GM19023 (cell line): ENCODE results near the gene CAMK2G.
"Not testable (repeated sequence)": the region's sequence is repeated elsewhere in the genome, so short reads cannot be mapped to it uniquely, and the experiment has no call there.

Experiments used
- ATAC-seq: cut with Tn5 transposase; IDR thresholded peaks from one replicate; pipeline ENCODE4 v1.9.1; 2021; ENCODE audit warnings: mild to moderate bottlenecking, moderate library complexity; ENCODE audit not compliant: unreplicated experiment

CAMK2G gene

GRCh38 chr10:73798087-73798486 is 76.3 kb downstream of the CAMK2G start:
- ATAC-seq: no peak

GRCh38 chr10:73797324-73798025 is 76.9 kb downstream of the CAMK2G start:
- no peak for ATAC-seq

GRCh38 chr10:73796766-73797165 is 77.6 kb downstream of the CAMK2G start:
- ATAC-seq: no peak

- not testable (repeated sequence) for ATAC-seq
Measured at GRCh38 chr10:73796035-73796434, 78.3 kb downstream of the CAMK2G start.

GRCh38 chr10:73795491-73795890 is 78.9 kb downstream of the CAMK2G start:
- not testable (repeated sequence) for ATAC-seq

GRCh38 chr10:73793456-73793855 is 80.9 kb downstream of the CAMK2G start:
- no peak for ATAC-seq

GRCh38 chr10:73791871-73792400 is 82.4 kb downstream of the CAMK2G start:
- ATAC-seq: no peak

- no peak for ATAC-seq
Measured at GRCh38 chr10:73790886-73791625, 83.3 kb downstream of the CAMK2G start.

GRCh38 chr10:73789659-73790055 is 84.7 kb downstream of the CAMK2G start:
- no peak for ATAC-seq

GRCh38 chr10:73788864-73789658 is 85.3 kb downstream of the CAMK2G start:
- ATAC-seq: no peak

- not testable (repeated sequence) for ATAC-seq
Measured at GRCh38 chr10:73787031-73787800, 87.1 kb downstream of the CAMK2G start.

GRCh38 chr10:73786512-73786885 is 87.9 kb downstream of the CAMK2G start:
- no peak for ATAC-seq

- ATAC-seq: peak; percentile 32
Measured at GRCh38 chr10:73785721-73786511, 88.4 kb downstream of the CAMK2G start.

- peak; percentile 65 for ATAC-seq
Measured at GRCh38 chr10:73785211-73785720, 89.1 kb downstream of the CAMK2G start, which contains the start of gene ZSWIM8. Gene ZSWIM8 (plus strand): TSS chr10:73785606. CDS start chr10:73785879, 273 bp downstream.

GRCh38 chr10:73782749-73783085 is 91.6 kb downstream of the CAMK2G start:
- ATAC-seq: no peak

GRCh38 chr10:73781879-73782748 is 92.2 kb downstream of the CAMK2G start, which contains the start of gene CHCHD1:
Gene CHCHD1 (plus strand): TSS chr10:73782048. CDS start chr10:73782076, 28 bp downstream.
- peak; percentile 54 for ATAC-seq

GRCh38 chr10:73781548-73781878 is 92.8 kb downstream of the CAMK2G start:
- ATAC-seq: peak; percentile 14

GRCh38 chr10:73780966-73781365 is 93.4 kb downstream of the CAMK2G start:
- ATAC-seq: no peak

GRCh38 chr10:73780301-73780700 is 94.1 kb downstream of the CAMK2G start:
- ATAC-seq: no peak
